Fibroblast of pulmonary artery (primary cell): Measurements from ENCODE around the gene PFN4.

ENCODE experiments used
- DNase-seq: peaks from one replicate; pipeline ENCODE4 v3.0.0-alpha.2; 2010; ENCODE audit warnings: low read depth
- H3K4me3 ChIP-seq: replicated peaks from 2 replicates; pipeline ENCODE4 v1.5.1; 2011; ENCODE audit warnings: low read depth, mild to moderate bottlenecking, control low read depth, low read length, moderate library complexity
- CTCF ChIP-seq: IDR thresholded peaks from 2 replicates; pipeline ENCODE4 v1.5.1; 2011; ENCODE audit warnings: mild to moderate bottlenecking, control low read depth, low read length, inconsistent platforms; ENCODE audit errors: missing control alignments

PFN4 gene

GRCh38 chr2:24080701-24081100 lies 42.4 kb downstream of the PFN4 start:
- DNase-seq = no peak
- no peak for TF ChIP-seq CTCF
- H3K4me3 ChIP-seq = no peak overlapping the region

GRCh38 chr2:24077879-24078278 lies 45.3 kb downstream of the PFN4 start:
- H3K4me3 ChIP-seq = peak overlapping the region; percentile 98
- DNase-seq = no peak
- TF ChIP-seq CTCF = no peak

- peak overlapping the region; percentile 98 for H3K4me3 ChIP-seq
- DNase-seq = peak; percentile 20
- TF ChIP-seq CTCF = no peak
Measured at GRCh38 chr2:24077535-24077877, 45.6 kb downstream of the PFN4 start.

GRCh38 chr2:24076849-24077534 lies 46.1 kb downstream of the PFN4 start:
- TF ChIP-seq CTCF = no peak
- H3K4me3 ChIP-seq = peak overlapping the region; percentile 98
- DNase-seq = no peak

- peak; percentile 99 for DNase-seq
- peak within 1 kb of the TSS; percentile 98 for H3K4me3 ChIP-seq
- TF ChIP-seq CTCF = no peak
Measured at GRCh38 chr2:24075915-24076848, 47.0 kb downstream of the PFN4 start, which contains the start of gene SF3B6. Gene SF3B6 (minus strand): TSS chr2:24076326. CDS start chr2:24076229, 97 bp downstream.

- no peak for TF ChIP-seq CTCF
- no peak for DNase-seq
- H3K4me3 ChIP-seq = peak overlapping the region; percentile 98
Measured at GRCh38 chr2:24075259-24075658, 47.9 kb downstream of the PFN4 start.
